ENCODE measurements around the gene EPN1. TPM values are rescaled to one million over a fixed set of nuclear protein-coding genes. Genes with fewer than 3 reads are reported as not detected.

EPN1 gene
- total and polyA plus RNA-seq, 9 of the 15 experiments (the other 6 are each of a cell fraction or from before 2014, with no cell fraction given): 0.08 to 138 (median 12.7) TPM

GRCh38 chr19:55640043-55640576 is 34.9 kb upstream of the EPN1 start (continued):
- TF ChIP-seq TOE1 (IDR thresholded peaks at IDR 0.05; ENCODE audit: borderline replicate concordance): no peak
- TF ChIP-seq TOE1 (CRISPR knock-in tag; IDR thresholded peaks at IDR 0.05; ENCODE audit: borderline replicate concordance, low read depth): peak; percentile 99
- TF ChIP-seq, protein P1, sequence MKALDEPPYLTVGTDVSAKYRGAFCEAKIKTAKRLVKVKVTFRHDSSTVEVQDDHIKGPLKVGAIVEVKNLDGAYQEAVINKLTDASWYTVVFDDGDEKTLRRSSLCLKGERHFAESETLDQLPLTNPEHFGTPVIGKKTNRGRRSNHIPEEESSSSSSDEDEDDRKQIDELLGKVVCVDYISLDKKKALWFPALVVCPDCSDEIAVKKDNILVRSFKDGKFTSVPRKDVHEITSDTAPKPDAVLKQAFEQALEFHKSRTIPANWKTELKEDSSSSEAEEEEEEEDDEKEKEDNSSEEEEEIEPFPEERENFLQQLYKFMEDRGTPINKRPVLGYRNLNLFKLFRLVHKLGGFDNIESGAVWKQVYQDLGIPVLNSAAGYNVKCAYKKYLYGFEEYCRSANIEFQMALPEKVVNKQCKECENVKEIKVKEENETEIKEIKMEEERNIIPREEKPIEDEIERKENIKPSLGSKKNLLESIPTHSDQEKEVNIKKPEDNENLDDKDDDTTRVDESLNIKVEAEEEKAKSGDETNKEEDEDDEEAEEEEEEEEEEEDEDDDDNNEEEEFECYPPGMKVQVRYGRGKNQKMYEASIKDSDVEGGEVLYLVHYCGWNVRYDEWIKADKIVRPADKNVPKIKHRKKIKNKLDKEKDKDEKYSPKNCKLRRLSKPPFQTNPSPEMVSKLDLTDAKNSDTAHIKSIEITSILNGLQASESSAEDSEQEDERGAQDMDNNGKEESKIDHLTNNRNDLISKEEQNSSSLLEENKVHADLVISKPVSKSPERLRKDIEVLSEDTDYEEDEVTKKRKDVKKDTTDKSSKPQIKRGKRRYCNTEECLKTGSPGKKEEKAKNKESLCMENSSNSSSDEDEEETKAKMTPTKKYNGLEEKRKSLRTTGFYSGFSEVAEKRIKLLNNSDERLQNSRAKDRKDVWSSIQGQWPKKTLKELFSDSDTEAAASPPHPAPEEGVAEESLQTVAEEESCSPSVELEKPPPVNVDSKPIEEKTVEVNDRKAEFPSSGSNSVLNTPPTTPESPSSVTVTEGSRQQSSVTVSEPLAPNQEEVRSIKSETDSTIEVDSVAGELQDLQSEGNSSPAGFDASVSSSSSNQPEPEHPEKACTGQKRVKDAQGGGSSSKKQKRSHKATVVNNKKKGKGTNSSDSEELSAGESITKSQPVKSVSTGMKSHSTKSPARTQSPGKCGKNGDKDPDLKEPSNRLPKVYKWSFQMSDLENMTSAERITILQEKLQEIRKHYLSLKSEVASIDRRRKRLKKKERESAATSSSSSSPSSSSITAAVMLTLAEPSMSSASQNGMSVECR (CRISPR knock-in tag; IDR thresholded peaks at IDR 0.05): peak; percentile 92
- peak; percentile 95 for TF ChIP-seq HMGXB4 (CRISPR knock-in tag; IDR thresholded peaks at IDR 0.05)
- TF ChIP-seq BCOR (IDR thresholded peaks at IDR 0.05): no peak
- no peak for TF ChIP-seq ILK (tag; IDR thresholded peaks at IDR 0.05; ENCODE audit: borderline replicate concordance, low read depth)
- TF ChIP-seq RFX5 (IDR thresholded peaks at IDR 0.05; ENCODE audit: low read depth, low read length): no peak
- no peak for TF ChIP-seq U2AF1 (optimal IDR thresholded peaks at IDR 0.05; ENCODE audit: low read depth, low read length)
- no peak for TF ChIP-seq THRA (IDR thresholded peaks at IDR 0.05)
- no peak for TF ChIP-seq ZNF507 (tag; conservative IDR thresholded peaks at IDR 0.05)
- no peak for TF ChIP-seq ZNF408 (CRISPR knock-in tag; IDR thresholded peaks at IDR 0.05; ENCODE audit: low read depth)
- TF ChIP-seq, protein P2, sequence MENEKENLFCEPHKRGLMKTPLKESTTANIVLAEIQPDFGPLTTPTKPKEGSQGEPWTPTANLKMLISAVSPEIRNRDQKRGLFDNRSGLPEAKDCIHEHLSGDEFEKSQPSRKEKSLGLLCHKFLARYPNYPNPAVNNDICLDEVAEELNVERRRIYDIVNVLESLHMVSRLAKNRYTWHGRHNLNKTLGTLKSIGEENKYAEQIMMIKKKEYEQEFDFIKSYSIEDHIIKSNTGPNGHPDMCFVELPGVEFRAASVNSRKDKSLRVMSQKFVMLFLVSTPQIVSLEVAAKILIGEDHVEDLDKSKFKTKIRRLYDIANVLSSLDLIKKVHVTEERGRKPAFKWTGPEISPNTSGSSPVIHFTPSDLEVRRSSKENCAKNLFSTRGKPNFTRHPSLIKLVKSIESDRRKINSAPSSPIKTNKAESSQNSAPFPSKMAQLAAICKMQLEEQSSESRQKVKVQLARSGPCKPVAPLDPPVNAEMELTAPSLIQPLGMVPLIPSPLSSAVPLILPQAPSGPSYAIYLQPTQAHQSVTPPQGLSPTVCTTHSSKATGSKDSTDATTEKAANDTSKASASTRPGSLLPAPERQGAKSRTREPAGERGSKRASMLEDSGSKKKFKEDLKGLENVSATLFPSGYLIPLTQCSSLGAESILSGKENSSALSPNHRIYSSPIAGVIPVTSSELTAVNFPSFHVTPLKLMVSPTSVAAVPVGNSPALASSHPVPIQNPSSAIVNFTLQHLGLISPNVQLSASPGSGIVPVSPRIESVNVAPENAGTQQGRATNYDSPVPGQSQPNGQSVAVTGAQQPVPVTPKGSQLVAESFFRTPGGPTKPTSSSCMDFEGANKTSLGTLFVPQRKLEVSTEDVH (IDR thresholded peaks at IDR 0.05; ENCODE audit: low read depth, partially characterized antibody): no peak
- TF ChIP-seq C11orf30 (IDR thresholded peaks at IDR 0.05; ENCODE audit: low read depth): no peak
- TF ChIP-seq TAF9B (IDR thresholded peaks at IDR 0.05; ENCODE audit: partially characterized antibody): no peak
- no peak for TF ChIP-seq HMG20B (CRISPR knock-in tag; IDR thresholded peaks at IDR 0.05)
